SU-DHL-6 (cell line): ENCODE results near the gene DLX1.

Source experiments
- EZH2phosphoT487 ChIP-seq: fragments of 200-600 bp; sonication (generic), shearing (Covaris generic); conservative IDR thresholded peaks from 2 replicates; pipeline ENCODE4 v1.6.1; 2018; ENCODE audit warnings: mild to moderate bottlenecking, antibody characterized with exemption, low read length, moderate library complexity, mixed read lengths
- TF ChIP-seq, protein P1 (sequence below): fragments of 200-600 bp; sonication (generic); IDR thresholded peaks from one replicate; pipeline ENCODE4 v1.5.1; 2017; ENCODE audit warnings: antibody characterized with exemption, mild to moderate bottlenecking, low read length, moderate library complexity; ENCODE audit not compliant: insufficient read depth, poor library complexity, severe bottlenecking

DNA sequence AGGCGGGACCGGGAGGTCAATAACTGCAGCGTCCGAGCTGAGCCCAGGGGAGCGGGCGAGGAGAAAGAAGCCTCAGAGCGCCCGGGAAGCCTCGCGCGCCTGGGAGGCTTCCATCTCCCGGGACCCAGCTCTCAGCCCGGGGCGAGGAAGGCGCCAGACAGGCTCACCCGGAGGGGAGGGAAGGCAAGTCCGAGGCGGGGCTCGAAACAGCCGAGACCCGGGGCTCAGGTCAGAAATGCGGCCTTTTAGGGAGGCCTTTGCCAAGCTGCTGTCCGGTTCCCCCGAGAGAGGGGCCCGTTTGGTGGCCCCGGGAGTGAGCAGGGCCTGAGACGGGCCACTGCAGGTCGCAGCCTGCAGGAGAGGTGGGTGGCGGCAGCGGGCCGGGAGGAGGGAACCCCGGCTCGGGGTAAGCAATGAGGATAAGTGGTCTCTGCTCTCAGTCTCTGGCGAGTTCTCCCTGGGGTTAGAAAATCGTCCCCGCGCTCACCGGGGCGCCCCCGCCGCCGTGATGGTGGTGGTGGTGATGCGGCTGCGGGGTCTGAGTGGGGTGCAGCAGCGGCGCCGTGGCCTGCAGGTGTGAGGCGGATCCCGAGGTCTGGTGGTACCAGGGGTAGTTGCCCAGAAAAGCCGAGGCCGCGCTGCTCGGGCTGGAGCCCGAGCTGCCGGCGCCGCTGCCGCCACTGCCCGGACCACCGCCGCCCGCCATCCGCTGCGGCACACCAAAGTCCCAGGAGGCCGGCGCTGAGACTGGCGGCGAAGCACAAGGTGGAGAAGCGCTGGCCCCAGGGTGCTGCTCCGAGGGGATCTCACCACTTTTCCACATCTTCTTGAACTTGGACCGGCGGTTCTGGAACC, 15.0 kb downstream of the DLX1 start:
- TF ChIP-seq, protein P1, sequence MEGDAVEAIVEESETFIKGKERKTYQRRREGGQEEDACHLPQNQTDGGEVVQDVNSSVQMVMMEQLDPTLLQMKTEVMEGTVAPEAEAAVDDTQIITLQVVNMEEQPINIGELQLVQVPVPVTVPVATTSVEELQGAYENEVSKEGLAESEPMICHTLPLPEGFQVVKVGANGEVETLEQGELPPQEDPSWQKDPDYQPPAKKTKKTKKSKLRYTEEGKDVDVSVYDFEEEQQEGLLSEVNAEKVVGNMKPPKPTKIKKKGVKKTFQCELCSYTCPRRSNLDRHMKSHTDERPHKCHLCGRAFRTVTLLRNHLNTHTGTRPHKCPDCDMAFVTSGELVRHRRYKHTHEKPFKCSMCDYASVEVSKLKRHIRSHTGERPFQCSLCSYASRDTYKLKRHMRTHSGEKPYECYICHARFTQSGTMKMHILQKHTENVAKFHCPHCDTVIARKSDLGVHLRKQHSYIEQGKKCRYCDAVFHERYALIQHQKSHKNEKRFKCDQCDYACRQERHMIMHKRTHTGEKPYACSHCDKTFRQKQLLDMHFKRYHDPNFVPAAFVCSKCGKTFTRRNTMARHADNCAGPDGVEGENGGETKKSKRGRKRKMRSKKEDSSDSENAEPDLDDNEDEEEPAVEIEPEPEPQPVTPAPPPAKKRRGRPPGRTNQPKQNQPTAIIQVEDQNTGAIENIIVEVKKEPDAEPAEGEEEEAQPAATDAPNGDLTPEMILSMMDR: no peak
- TF ChIP-seq EZH2phosphoT487: no peak; the same call in 1 of the 2 replicates
